CD4-positive, alpha-beta T cell treated with Interleukin-6 at 100 ng/mL for 8 hours (primary cell): Measurements from ENCODE around the gene SNX12.
"Not testable (repeated sequence)": the region's sequence is repeated elsewhere in the genome, so short reads cannot be mapped to it uniquely, and the experiment has no call there.

Experiments used
- DNase-seq: peaks from one replicate; pipeline ENCODE4 v3.0.0-alpha.2; 2020; ENCODE audit warnings: mixed read lengths, low spot score

Gene SNX12

DNA sequence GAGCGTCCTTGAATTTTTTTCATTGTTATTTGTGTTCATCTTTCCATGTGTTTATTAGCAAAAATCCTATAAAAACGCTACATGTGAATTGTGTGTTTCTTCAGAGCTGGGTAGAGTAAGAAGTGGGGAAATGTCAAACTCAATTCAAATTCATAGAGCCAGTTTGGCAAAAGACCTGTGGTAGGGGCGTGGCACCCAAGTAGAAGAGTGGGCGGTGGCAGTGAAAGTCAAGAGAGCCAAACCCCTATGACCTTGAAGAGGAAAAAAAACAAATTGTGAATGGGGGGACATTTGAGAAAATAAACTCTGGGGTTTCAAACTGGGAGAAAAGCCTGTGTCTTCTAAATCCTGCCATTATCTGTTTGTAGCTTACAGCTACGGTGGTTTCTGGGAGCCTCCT lies 23.1 kb upstream of the SNX12 start:
- DNase-seq = no peak

DNA sequence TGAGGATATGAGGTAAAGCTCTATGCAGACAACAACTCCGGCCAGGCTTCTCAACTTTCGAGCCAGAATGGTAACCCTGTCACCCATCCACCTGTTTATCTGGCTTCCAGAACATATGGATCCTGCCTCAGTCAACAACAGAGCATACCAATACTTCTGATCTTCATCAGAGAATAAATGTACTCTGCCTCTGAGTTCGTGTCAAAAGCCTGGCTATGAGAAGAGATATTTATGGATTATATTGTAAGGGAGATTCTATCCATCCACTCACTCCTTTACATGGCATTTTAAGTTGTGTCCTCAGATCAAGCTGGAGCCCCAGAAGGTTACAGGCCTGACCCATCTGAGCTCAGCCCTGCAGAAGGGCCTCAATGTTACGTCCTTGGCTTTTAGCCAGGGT lies 17.8 kb upstream of the SNX12 start:
- DNase-seq = no peak

DNA sequence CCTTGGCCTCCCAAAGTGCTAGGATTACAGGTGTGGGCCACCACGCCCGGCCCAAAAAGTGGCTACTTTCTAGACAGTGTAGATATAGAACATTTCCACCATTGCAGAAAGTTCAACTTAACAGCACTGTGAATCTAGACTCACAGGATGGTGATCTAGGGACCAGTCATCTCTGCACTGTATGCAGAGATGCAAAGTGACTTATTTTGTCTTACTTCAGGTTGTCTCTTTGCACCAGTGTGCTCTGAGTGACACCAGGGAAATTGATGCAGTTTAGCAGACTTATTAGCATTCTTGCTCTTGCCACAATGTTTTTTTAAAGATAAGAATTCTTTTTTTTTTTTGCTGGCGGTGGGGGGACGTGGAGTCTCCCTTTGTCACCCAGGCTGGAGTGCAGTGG lies 14.7 kb upstream of the SNX12 start:
- no peak for DNase-seq

DNA sequence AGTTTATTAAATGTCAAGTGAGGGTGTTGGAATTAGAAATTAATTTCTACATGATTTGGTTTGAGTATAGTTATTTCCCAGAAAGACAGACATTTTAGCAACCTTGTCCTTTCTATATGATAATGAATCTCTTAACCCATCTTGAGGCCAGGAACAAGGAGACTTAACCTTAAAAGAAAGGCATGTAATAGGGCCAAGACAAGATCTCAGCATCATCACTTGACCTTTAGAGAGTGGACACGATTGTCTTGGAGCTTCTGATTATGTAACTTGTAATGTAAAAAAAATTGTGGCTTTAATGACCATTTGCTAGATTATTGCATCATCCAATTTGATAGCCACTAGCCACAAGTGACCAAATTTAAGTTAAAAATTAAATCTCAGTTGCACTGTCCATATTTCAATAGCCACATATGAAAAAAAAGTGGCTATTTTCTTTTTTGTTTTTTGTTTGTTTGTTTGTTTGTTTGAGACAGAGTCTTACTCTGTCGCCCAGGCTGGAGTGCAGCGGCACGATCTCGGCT lies 14.1 kb upstream of the SNX12 start:
- DNase-seq = no peak

DNA sequence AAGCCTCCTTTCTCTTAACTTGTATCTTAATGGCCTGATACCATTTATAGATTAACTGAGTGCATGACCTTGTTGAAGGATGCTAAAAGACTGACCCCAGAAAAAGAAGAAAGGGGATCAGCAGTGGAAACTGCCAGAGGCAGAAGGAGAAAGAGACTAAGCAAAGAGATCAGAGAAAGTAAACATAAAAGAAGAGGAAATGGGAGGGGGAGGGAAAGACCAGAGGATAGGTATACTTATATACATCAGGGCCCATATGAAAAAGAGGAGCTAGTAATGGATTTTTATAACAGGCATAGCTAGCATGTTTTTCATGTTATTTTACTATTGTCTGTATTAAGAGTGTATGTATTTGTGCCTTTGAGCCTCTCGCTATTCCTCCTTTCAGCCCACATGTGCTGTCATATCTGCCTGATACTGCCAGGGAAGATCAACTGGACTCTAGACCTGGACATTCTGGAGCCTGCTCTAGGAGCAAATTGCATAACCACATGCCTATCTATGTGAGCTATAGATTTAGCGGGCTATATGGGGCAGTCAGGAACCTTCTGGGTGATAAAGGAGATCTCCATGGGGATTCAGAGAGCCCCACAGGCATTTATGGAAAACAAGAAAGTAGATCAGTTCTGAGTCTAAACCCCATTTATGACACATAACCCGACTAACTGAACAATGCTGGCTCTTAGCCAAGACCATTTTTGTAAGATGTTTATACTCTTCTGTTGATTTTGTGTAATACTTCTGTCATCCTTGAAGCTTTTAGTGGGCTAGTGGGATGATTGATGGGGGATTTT lies 13.4 kb upstream of the SNX12 start:
- DNase-seq = no peak

DNA sequence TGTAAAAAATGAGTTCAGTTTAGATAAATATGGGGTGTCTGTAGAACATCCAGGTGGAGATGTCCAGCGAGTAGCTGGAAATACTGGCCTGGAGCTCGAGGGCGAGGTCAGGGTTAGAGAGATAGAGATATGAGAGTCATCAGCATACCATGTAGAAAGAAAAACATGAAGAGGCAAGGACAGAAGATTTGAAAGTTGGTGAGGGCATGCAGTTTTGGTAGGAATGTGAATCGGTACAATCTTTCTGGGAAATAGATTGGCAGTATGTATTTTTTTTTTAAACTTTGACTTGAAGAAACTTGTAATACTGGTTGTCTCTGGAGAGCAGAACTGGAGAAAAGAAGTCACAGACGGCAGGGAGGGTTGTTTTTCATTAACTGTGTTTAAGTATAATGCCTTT lies 2.4 kb upstream of the SNX12 start:
- DNase-seq = no peak

DNA sequence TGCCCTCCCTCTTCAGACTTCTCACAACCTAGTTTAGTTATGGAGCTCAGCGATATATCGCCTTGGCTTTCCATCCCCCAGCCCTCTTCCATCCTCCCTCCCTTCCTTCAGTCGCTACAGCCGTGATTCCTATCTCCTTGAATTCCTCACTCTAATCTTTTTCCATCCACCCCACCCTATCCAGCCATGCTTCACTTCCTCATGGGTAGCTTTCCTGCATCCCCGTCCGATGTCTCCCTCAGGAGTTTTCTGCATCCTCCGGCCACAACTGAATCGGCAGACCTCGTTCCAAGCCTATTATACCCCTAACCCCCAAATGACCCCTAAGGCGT lies 456 bp downstream of the SNX12 start:
- no peak for DNase-seq

DNA sequence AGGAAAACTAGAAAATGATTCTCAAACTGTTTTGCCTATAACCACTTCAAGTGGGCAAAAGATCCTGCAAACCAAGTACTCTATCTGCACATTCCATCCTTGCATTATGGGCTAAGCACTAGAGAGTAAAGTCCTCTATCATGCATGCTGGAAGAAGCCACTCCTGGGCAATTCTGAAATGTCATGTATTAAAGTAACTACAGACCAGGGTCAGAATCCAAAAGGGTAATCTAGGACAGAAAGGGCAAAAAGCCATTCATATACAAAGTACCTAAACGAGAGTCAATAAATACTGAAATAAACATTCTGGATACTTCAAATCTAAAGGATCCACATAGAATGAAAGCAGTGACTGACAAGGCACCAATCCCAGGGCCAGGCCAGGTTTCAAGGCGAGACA lies 1.0 kb downstream of the SNX12 start:
- no peak for DNase-seq

DNA sequence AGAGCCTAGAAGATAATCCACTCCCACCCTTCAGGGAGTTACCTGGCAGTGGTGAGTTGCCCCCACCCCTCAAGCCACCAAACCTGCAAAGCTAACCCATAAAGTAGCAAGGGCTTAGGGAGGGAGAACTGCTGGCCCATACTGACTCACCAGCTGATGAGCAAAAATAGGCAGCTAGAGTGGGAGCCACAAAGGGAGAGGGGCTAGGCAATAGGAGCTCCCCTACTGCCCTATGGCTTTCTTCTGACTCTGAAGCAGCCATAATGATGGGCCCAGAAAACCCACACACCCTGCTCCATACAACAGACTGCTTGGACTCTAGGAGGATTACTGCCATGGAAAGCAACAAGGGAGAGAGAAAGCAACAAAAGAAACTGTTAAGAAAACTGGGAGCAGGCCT lies 8.0 kb downstream of the SNX12 start:
- DNase-seq = no peak

DNA sequence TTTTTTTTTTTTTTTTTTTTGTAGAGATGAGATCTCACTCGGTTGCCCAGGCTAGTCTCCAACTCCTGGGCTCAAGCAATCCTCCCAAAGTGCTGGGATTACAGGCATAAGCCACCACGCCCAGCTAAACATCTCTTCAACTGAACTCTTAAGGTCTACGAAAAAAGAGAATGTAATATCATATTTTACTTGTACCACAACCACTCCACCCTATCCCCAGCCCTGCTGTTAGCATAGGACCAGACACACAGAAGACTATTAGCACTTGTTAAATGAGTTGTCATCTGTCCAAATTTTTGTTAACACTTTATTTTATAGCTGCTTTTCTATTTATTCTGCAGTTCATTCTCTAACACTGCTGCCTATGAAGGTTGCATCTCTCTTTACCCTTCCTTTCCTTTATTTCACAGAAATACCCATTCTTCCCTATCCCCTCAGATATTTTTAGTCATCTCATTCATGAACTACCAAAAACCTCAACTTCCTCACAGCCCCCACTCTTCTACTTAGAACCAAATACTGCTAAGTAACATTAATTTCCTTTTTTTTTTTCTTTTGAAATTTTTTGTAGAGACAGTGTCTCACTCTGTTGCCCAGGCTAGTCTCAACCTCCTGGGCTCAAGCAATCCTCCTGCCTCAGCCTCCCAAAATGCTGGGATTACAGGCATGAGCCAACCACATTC lies 10.1 kb downstream of the SNX12 start:
- DNase-seq = no peak

DNA sequence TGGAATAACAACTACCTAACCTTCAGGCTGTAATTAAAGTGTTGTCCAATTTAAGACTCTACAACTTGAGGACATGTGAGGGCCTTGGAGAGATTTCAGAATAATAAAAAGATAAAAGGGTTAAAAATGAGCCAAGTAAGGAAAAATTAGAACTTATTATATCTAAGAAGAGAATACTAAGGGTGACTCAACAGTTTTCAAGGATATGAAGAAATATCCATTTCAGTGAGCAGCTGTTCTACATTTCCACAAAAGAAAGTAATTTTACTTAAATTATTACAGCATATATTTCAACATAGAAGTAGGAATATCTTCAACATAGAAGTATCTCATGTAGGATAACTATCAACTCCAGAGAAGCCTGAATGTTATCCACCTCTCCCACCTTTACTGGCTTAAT lies 11.3 kb downstream of the SNX12 start:
- DNase-seq = no peak

DNA sequence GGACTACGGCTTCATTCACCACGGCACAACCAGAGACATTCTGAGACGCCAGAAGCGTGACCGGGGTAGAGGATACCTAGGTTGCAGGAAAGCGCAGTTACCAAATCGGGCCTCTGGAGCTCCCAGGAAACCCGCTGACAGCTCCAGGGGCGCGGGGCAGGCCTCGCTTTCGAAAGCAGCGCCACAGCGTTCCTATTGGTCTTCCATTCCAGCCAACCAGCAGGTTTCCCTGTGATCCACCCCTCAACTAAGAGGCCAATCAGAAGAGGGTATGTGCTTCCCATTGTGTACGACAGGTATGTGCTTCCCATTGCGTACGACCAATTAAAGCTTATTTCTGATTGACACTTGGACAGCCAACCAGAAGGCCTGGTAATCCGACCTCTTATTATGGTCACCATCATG lies 14.9 kb downstream of the SNX12 start:
- no peak for DNase-seq

DNA sequence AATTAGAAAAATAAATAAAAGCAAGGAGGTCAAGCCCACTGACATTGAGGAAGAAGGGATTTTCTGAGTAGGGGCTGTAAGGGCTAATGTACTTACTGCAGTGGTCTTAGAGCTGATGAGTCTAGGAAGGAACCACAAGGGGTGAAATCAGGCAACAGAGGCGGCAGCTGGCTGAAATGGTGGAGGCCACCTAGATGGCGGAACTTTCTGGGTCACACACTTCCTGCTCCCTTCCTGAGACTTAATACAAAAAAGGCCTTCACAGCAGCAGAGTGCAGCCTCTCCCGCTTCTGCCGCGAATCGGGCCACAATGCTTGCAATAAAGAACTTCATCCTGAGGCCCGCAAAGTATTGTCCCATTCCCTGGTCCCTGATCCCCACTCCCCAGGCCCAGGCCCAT lies 15.4 kb downstream of the SNX12 start:
- DNase-seq = no peak

DNA sequence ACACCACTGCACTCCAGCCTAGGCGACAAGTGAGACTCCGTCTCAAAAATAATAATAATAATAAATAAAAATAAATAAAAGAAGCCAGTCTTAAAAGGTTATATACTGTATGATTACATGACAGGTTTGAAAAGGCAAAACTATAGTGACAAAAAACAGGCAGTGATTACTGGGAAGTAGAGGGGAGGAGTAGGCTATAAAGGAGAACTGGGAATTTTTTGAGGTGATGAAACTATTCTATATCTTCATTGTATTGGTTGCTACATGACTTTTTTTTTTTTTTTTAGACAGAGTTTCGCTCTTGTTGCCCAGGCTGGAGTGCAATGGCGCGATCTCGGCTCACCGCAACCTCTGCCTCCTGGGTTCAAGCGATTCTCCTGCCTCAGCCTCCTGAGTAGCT lies 20.2 kb downstream of the SNX12 start:
- DNase-seq = not testable (repeated sequence)

DNA sequence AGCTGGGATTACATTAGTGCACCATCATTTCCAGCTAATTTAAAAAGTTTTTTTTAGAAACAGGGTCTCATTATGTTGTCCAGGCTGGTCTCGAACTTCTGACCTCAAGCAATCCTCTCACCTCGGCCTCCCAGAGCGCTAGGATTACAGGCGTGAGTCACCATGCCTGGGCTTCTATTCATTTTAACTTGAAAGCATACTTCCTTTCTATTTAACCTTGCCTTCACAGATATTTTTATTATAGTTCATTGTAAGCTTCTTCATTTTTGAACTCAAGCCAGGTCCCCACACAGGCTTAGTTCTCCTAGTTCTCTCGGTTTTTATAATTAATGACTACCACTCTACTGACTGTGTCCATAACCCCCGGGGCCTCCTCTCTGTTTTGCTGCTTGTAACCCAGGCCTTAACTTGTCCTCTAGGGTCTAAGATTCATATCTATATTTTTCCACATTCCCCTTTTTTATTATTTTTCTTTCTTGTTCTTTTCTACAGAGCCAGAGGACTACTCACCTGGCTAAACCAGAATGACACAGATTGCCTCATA lies 50.7 kb downstream of the SNX12 start:
- DNase-seq = no peak
